Transverse colon (tissue), 4 donors: ENCODE results near the gene CHRND. TPM values are rescaled to one million over a fixed set of nuclear protein-coding genes. Genes with fewer than 3 reads are reported as not detected.
"Not testable (repeated sequence)": the region's sequence is repeated elsewhere in the genome, so short reads cannot be mapped to it uniquely, and the experiment has no call there.

ENCODE experiments used
- DNase-seq: peaks from one replicate; pipeline ENCODE4 v3.0.0-alpha.2; 2019
- H3K27ac ChIP-seq, 4 donors: fragments of 200-600 bp; sonication (generic); 2 replicates each; pipeline ENCODE4 v1.5.1; 2016 to 2018; ENCODE audit warnings: inconsistent platforms in 4 of 4
- H3K27me3 ChIP-seq: fragments of 200-600 bp; sonication (generic); 2 replicates; pipeline ENCODE4 v1.5.1; 2017; ENCODE audit warnings: inconsistent platforms
- H3K36me3 ChIP-seq, 4 donors: fragments of 200-600 bp; sonication (generic); 2 replicates each; pipeline ENCODE4 v1.5.1; 2017 to 2019; ENCODE audit warnings: inconsistent platforms in 4 of 4
- H3K4me1 ChIP-seq, 4 donors: fragments of 200-600 bp; sonication (generic); 2 replicates each; pipeline ENCODE4 v1.5.1; 2017 to 2020; ENCODE audit warnings: inconsistent platforms in 4 of 4
- H3K4me3 ChIP-seq, 4 donors: fragments of 200-600 bp; sonication (generic); 1 replicate in 1 of 4; 2 replicates in 3 of 4; pipeline versions ENCODE4 v1.5.1 to v1.6.1; 2017 to 2019; ENCODE audit warnings: inconsistent platforms in 4 of 4
- H3K9me3 ChIP-seq, 2 donors: fragments of 200-600 bp; sonication (generic); 2 replicates each; pipeline ENCODE4 v1.5.1; 2017 to 2019; ENCODE audit warnings: inconsistent platforms in 2 of 2
- EP300 ChIP-seq: sonication (generic); formaldehyde crosslinking; IDR thresholded peaks from one replicate; pipeline ENCODE4 v1.6.1; 2017; ENCODE audit warnings: antibody characterized with exemption, low read depth
- POLR2A ChIP-seq: fragments of 450-650 bp; IDR thresholded peaks from one replicate; pipeline ENCODE4 v1.6.1; 2016; ENCODE audit warnings: antibody characterized with exemption, mild to moderate bottlenecking, moderate library complexity
- POLR2AphosphoS5 ChIP-seq, 3 donors: sonication (generic); formaldehyde crosslinking; IDR thresholded peaks; one replicate each; pipeline ENCODE4 v1.6.1; 2016; ENCODE audit warnings: antibody characterized with exemption in 3 of 3
- WGBS, 2 donors: methylation state at CpG; one replicate each; pipeline ENCODE4 v1.1.5; 2018; ENCODE audit warnings: low coverage in 1 of 2; 5-methylcytosine and 5-hydroxymethylcytosine counted together
- in situ Hi-C, 4 donors: fragments of 200-750 bp; cut with MboI; loops; one replicate each; pipeline versions ENCODE4 v1.15.0 to v1.15.1; 2017; ENCODE audit warnings: low sequenced_read_pairs in 3 of 4, low pct_ligation_motif_present in 1 of 4, low pct_unique_long_range_greater_than_20kb in 1 of 4
- intact Hi-C: fragments of 100-400 bp; cut with DNase I; formaldehyde crosslinking; loops from one replicate; pipeline ENCODE4 v1.15.1; 2023; ENCODE audit warnings: low total_unique reads
- total RNA-seq, 4 donors: library from RNA; depleted of rRNA; stranded (reverse); fragments of >200 nt; gene quantifications; one replicate each; pipeline ENCODE4 v1.1.0, GENCODE V29; 2016
- TF ChIP-seq, protein P1 (sequence below), 5 experiments: fragments of 200-600 bp in 3 of 5; fragments of 450-650 bp in 2 of 5; sonication (generic) in 3 of 5; IDR thresholded peaks; 1 replicate in 2 of 5; 2 replicates in 3 of 5; pipeline ENCODE4 v1.5.1; 2016 to 2017; ENCODE audit warnings: antibody characterized with exemption in 5 of 5, inconsistent platforms in 3 of 5, mild to moderate bottlenecking in 2 of 5, moderate library complexity in 1 of 5

Gene CHRND
- total RNA-seq, 4 donors from 2014 or later = not detected

DNA sequence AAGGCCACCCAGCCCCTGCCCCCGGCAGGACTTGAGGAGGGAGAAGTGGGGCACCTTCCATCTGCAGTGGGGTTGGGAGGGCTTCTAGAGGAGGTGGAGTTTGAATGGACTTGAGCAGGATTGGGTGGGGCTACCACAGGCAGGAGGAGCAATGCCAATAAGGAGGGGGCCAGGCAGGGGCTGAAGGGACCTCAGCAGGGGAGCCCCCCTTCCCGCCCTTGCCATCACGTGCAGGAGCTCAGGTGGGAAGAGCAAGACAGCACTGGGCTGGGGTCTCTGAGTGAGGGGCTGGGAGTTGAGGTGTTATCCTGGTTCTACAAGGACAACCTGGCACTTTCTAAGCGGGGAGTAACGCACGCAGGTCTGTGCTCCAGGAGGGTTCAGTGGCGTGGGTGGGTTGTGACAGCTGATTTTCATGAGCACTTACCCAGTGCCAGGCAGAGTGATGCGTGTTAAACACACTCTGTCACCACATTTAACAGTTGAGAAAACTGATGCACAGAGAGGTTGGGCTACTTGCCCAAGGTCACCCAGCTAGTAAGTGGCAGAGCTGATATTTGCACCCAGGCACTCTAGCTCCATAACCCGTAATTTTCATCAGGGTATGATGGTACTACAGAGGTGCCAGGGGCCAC, 4.8 kb downstream of the CHRND start:
- Histone ChIP-seq H3K9me3 (no peaks in the 10 kb centered on the region), H3K36me3 (no peaks in the 10 kb centered on the region), H3K27me3 (peaks cover 17% of the 10 kb centered on the region), H3K4me1 (no peaks in the 10 kb centered on the region), H3K4me3 (no peak overlapping the region), H3K27ac (no peak overlapping the region)
- TF ChIP-seq, protein P1, sequence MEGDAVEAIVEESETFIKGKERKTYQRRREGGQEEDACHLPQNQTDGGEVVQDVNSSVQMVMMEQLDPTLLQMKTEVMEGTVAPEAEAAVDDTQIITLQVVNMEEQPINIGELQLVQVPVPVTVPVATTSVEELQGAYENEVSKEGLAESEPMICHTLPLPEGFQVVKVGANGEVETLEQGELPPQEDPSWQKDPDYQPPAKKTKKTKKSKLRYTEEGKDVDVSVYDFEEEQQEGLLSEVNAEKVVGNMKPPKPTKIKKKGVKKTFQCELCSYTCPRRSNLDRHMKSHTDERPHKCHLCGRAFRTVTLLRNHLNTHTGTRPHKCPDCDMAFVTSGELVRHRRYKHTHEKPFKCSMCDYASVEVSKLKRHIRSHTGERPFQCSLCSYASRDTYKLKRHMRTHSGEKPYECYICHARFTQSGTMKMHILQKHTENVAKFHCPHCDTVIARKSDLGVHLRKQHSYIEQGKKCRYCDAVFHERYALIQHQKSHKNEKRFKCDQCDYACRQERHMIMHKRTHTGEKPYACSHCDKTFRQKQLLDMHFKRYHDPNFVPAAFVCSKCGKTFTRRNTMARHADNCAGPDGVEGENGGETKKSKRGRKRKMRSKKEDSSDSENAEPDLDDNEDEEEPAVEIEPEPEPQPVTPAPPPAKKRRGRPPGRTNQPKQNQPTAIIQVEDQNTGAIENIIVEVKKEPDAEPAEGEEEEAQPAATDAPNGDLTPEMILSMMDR (IDR thresholded peaks at IDR 0.05) = no peak
- no peak for TF ChIP-seq POLR2A
- TF ChIP-seq POLR2AphosphoS5 (IDR thresholded peaks at IDR 0.05) = no peak
- no peak for TF ChIP-seq EP300
- in situ Hi-C loops = no loop called here
- DNase-seq = no peak
- intact Hi-C loops = no loop called here
- WGBS, 2 donors = 75 to 79% methylated on average over 7 to 8 of the region's 9 CpGs

DNA sequence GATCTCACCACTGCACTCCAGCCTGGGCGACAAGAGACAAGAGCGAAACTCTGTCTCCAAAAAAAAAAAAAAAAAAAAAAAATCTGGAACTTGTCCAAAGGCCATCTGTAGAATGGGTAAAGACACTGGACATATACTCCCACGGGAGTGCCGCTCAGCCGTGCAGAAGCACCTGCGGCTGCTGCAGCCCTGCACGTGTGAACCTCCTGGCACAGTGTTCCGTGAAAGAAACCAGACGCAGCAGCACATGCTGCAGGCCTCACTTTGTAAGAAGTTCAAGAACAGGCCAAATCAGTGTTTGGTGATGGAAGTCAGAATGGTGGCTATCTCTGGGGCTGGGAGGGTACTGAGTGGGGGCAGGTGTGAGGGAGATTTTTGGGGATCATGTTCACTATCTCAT, 6.5 kb downstream of the CHRND start:
- DNase-seq = no peak
- intact Hi-C loops = no loop called here
- Histone ChIP-seq H3K27ac (no peak overlapping the region), H3K36me3 (no peaks in the 10 kb centered on the region), H3K4me1 (no peaks in the 10 kb centered on the region), H3K9me3 (no peaks in the 10 kb centered on the region), H3K27me3 (peaks cover 12% of the 10 kb centered on the region), H3K4me3 (no peak overlapping the region)
- TF ChIP-seq, protein P1 (IDR thresholded peaks at IDR 0.05) = no peak
- TF ChIP-seq POLR2AphosphoS5 (IDR thresholded peaks at IDR 0.05) (no peak), POLR2A (no peak), EP300 (no peak)
- in situ Hi-C loops = no loop called here
- 57 to 91% methylated on average over 7 to 9 of the region's 9 CpGs for WGBS, 2 donors

GRCh38 chr2:232532821-232533220, 6.9 kb downstream of the CHRND start:
- in situ Hi-C loops, intact Hi-C loops: not testable (repeated sequence)

GRCh38 chr2:232533944-232534710, 8.2 kb downstream of the CHRND start:
- intact Hi-C loops (no loop called here), in situ Hi-C loops (no loop called here)
- TF ChIP-seq, protein P1 (IDR thresholded peaks at IDR 0.05) = no peak
- TF ChIP-seq POLR2A = no peak
- TF ChIP-seq POLR2AphosphoS5 (IDR thresholded peaks at IDR 0.05) = no peak
- no peak for TF ChIP-seq EP300
- DNase-seq = no peak
- Histone ChIP-seq H3K27me3 (peaks cover 25% of the 10 kb centered on the region), H3K4me1 (no peaks in the 10 kb centered on the region), H3K27ac (no peak overlapping the region), H3K9me3 (no peaks in the 10 kb centered on the region), H3K36me3 (no peaks in the 10 kb centered on the region), H3K4me3 (no peak overlapping the region)
- 86 to 90% methylated on average over 1 to 9 of the region's 13 CpGs for WGBS, 2 donors

More at GRCh38 chr2:232532821-232533220, 6.9 kb downstream of the CHRND start:
- DNase-seq, H3K36me3 ChIP-seq, H3K27ac ChIP-seq, H3K4me1 ChIP-seq, H3K9me3 ChIP-seq, H3K4me3 ChIP-seq: not testable (repeated sequence)
- peaks cover 16% of the 10 kb centered on the region for H3K27me3 ChIP-seq
- 87% methylated on average over 7 of the region's 7 CpGs; no CpG with 5 or more reads in 1 of the 2 donors for WGBS, 2 donors
